ENCODE data around the gene REXO4.

Gene REXO4

DNA sequence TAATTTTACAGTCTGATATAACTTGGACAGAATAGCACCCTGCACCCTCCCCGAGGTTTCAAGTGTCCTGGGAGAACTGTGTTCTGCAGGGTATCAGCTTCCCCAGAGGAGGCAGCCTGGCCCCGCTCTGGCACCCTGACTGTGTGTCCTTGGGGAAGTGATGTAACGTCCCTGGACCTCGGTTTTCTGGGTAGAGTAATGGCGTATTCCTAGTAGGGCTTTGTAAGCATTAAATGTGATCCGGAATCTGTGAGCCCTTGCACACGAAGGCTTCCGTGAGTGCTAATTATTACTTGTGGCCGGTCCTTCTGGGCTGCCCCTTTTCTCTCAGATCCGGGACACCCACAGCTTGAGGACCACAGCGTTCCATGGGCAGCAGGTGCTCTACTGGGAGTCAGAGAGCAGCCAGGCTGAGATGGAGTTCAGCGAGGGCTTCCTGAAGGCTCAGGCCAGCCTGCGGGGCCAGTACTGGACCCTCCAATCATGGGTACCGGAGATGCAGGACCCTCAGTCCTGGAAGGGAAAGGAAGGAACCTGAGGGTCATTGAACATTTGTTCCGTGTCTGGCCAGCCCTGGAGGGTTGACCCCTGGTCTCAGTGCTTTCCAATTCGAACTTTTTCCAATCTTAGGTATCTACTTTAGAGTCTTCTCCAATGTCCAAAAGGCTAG is 41.0 kb upstream of the REXO4 start:
- Histone ChIP-seq H3K4me2 (ENCODE audit: low read depth, low read length, poor library complexity, severe bottlenecking) (peak overlapping the region; percentile 87), H3K9me3 (ENCODE audit: insufficient read depth, low read depth, low read length) (no peaks in the 10 kb centered on the region), H3K27me3 (ENCODE audit: insufficient read depth, low read length, poor library complexity, severe bottlenecking) (no peaks in the 10 kb centered on the region), H3K36me3 (ENCODE audit: insufficient read depth, low read length) (no peaks in the 10 kb centered on the region), H3K9ac (ENCODE audit: low read depth, low read length, poor library complexity, severe bottlenecking) (no peak overlapping the region), H3K9me2 (replicated peaks; ENCODE audit: low read depth, low read length) (no peaks in the 10 kb centered on the region), H3K4me3 (ENCODE audit: low read length, poor library complexity, severe bottlenecking) (peak overlapping the region; percentile 77), H2AFZ (ENCODE audit: low read length) (no peak overlapping the region), H3K79me2 (ENCODE audit: insufficient read depth, low read length) (peaks cover 24% of the 10 kb centered on the region; the same call in 1 of the 2 replicates), H3F3A (ENCODE audit: low read depth) (no peaks in the 10 kb centered on the region), H4K20me1 (ENCODE audit: insufficient read depth, low read length, poor library complexity, severe bottlenecking) (peaks cover 16% of the 10 kb centered on the region), H3K4me1 (ENCODE audit: insufficient read depth, low read length, poor library complexity, severe bottlenecking) (peaks cover 29% of the 10 kb centered on the region)
- TF ChIP-seq, protein P1, sequence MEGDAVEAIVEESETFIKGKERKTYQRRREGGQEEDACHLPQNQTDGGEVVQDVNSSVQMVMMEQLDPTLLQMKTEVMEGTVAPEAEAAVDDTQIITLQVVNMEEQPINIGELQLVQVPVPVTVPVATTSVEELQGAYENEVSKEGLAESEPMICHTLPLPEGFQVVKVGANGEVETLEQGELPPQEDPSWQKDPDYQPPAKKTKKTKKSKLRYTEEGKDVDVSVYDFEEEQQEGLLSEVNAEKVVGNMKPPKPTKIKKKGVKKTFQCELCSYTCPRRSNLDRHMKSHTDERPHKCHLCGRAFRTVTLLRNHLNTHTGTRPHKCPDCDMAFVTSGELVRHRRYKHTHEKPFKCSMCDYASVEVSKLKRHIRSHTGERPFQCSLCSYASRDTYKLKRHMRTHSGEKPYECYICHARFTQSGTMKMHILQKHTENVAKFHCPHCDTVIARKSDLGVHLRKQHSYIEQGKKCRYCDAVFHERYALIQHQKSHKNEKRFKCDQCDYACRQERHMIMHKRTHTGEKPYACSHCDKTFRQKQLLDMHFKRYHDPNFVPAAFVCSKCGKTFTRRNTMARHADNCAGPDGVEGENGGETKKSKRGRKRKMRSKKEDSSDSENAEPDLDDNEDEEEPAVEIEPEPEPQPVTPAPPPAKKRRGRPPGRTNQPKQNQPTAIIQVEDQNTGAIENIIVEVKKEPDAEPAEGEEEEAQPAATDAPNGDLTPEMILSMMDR (conservative IDR thresholded peaks at IDR 0.05; ENCODE audit: low read length), result no peak
- TF ChIP-seq EZH2phosphoT487 (IDR thresholded peaks at IDR 0.05; ENCODE audit: borderline replicate concordance), result no peak

DNA sequence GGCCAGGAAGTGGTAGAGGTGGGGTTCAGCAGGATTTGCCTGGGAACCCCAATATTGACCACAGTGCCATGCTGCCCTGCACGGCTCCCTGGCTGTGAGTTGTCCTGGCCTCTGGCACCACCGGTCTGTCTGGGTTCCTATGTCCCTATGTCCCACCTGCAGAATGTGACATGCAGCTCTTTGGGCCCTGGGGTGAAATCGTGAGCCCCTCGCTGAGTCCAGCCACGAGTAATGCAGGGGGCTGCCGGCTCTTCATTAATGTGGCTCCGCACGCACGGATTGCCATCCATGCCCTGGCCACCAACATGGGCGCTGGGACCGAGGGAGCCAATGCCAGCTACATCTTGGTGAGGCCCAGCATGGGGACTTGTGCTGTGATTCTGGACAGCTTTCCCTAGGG is 39.9 kb upstream of the REXO4 start:
- Histone ChIP-seq H3K27me3 (ENCODE audit: insufficient read depth, low read length, poor library complexity, severe bottlenecking) (no peaks in the 10 kb centered on the region), H3K9ac (ENCODE audit: low read depth, low read length, poor library complexity, severe bottlenecking) (no peak overlapping the region), H3K4me2 (ENCODE audit: low read depth, low read length, poor library complexity, severe bottlenecking) (no peak overlapping the region), H3K4me1 (ENCODE audit: insufficient read depth, low read length, poor library complexity, severe bottlenecking) (peaks cover 29% of the 10 kb centered on the region), H3K9me2 (replicated peaks; ENCODE audit: low read depth, low read length) (no peaks in the 10 kb centered on the region), H3K79me2 (ENCODE audit: insufficient read depth, low read length) (peaks cover 21% of the 10 kb centered on the region; the same call in 1 of the 2 replicates), H3F3A (ENCODE audit: low read depth) (no peaks in the 10 kb centered on the region), H3K9me3 (ENCODE audit: insufficient read depth, low read depth, low read length) (no peaks in the 10 kb centered on the region), H3K36me3 (ENCODE audit: insufficient read depth, low read length) (no peaks in the 10 kb centered on the region), H3K4me3 (ENCODE audit: low read length, poor library complexity, severe bottlenecking) (no peak overlapping the region), H2AFZ (ENCODE audit: low read length) (no peak overlapping the region), H4K20me1 (ENCODE audit: insufficient read depth, low read length, poor library complexity, severe bottlenecking) (peaks cover 13% of the 10 kb centered on the region)
- TF ChIP-seq, protein P1 (conservative IDR thresholded peaks at IDR 0.05; ENCODE audit: low read length), result no peak
- TF ChIP-seq EZH2phosphoT487 (IDR thresholded peaks at IDR 0.05; ENCODE audit: borderline replicate concordance), result no peak

GRCh38 chr9:133457233-133457632 is 39.4 kb upstream of the REXO4 start:
- no peak overlapping the region for H2AFZ ChIP-seq (ENCODE audit: low read length)
- H3K9me2 ChIP-seq (replicated peaks; ENCODE audit: low read depth, low read length), result no peaks in the 10 kb centered on the region
- H3K9ac ChIP-seq (ENCODE audit: low read depth, low read length, poor library complexity, severe bottlenecking), result no peak overlapping the region
- H3K79me2 ChIP-seq (ENCODE audit: insufficient read depth, low read length), result peaks cover 16% of the 10 kb centered on the region; the same call in 1 of the 2 replicates
- TF ChIP-seq, protein P1 (conservative IDR thresholded peaks at IDR 0.05; ENCODE audit: low read length), result no peak
- TF ChIP-seq EZH2phosphoT487 (IDR thresholded peaks at IDR 0.05; ENCODE audit: borderline replicate concordance), result no peak
- peaks cover 24% of the 10 kb centered on the region for H3K4me1 ChIP-seq (ENCODE audit: insufficient read depth, low read length, poor library complexity, severe bottlenecking)
- no peak overlapping the region for H3K4me3 ChIP-seq (ENCODE audit: low read length, poor library complexity, severe bottlenecking)
- H3F3A ChIP-seq (ENCODE audit: low read depth), result no peaks in the 10 kb centered on the region
- no peaks in the 10 kb centered on the region for H3K36me3 ChIP-seq (ENCODE audit: insufficient read depth, low read length)
- H3K27me3 ChIP-seq (ENCODE audit: insufficient read depth, low read length, poor library complexity, severe bottlenecking), result no peaks in the 10 kb centered on the region
- no peak overlapping the region for H3K4me2 ChIP-seq (ENCODE audit: low read depth, low read length, poor library complexity, severe bottlenecking)
- H3K9me3 ChIP-seq (ENCODE audit: insufficient read depth, low read depth, low read length), result no peaks in the 10 kb centered on the region
- H4K20me1 ChIP-seq (ENCODE audit: insufficient read depth, low read length, poor library complexity, severe bottlenecking), result peaks cover 7% of the 10 kb centered on the region
